ENCODE data around the gene BRD9.
"Not testable (repeated sequence)": the region's sequence is repeated elsewhere in the genome, so short reads cannot be mapped to it uniquely, and the experiment has no call there.

- TF ChIP-seq POLR2AphosphoS5 (IDR thresholded peaks at IDR 0.05); CTCF (IDR thresholded peaks at IDR 0.05 in 8 of 11, conservative IDR thresholded peaks at IDR 0.05 in 3 of 11); POLR2A (IDR thresholded peaks at IDR 0.05): not testable (repeated sequence)
Observed at GRCh38 chr5:837621-838121, 54.9 kb downstream of the BRD9 start.
